ENCODE results near the gene FBXW2. TPM values are rescaled to one million over a fixed set of nuclear protein-coding genes. Genes with fewer than 3 reads are reported as not detected.

Gene FBXW2
- total RNA-seq, 1 experiment from 2014 or later = 46.0 TPM

DNA sequence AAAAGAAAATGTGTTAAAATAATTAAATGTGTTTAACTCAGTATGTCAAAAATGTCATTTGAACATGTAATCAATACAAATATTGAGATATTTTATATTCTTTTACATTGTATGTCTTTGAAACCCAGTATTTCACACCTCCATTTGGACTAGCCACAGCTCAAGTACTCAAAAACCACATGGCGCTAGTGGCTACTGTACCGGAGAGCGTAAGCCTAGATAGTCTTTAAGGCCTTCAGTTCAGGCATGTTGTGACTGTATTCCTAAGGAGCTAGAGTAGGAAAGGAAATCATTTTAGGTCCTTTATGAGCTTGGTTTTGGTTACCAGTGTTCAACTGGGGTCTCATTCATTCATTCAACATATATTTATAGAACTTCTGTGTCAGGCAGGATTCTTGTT is 12.8 kb downstream of the FBXW2 start:
- TF ChIP-seq, protein P1, sequence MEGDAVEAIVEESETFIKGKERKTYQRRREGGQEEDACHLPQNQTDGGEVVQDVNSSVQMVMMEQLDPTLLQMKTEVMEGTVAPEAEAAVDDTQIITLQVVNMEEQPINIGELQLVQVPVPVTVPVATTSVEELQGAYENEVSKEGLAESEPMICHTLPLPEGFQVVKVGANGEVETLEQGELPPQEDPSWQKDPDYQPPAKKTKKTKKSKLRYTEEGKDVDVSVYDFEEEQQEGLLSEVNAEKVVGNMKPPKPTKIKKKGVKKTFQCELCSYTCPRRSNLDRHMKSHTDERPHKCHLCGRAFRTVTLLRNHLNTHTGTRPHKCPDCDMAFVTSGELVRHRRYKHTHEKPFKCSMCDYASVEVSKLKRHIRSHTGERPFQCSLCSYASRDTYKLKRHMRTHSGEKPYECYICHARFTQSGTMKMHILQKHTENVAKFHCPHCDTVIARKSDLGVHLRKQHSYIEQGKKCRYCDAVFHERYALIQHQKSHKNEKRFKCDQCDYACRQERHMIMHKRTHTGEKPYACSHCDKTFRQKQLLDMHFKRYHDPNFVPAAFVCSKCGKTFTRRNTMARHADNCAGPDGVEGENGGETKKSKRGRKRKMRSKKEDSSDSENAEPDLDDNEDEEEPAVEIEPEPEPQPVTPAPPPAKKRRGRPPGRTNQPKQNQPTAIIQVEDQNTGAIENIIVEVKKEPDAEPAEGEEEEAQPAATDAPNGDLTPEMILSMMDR (IDR thresholded peaks at IDR 0.05) = no peak
- TF ChIP-seq, protein P2, sequence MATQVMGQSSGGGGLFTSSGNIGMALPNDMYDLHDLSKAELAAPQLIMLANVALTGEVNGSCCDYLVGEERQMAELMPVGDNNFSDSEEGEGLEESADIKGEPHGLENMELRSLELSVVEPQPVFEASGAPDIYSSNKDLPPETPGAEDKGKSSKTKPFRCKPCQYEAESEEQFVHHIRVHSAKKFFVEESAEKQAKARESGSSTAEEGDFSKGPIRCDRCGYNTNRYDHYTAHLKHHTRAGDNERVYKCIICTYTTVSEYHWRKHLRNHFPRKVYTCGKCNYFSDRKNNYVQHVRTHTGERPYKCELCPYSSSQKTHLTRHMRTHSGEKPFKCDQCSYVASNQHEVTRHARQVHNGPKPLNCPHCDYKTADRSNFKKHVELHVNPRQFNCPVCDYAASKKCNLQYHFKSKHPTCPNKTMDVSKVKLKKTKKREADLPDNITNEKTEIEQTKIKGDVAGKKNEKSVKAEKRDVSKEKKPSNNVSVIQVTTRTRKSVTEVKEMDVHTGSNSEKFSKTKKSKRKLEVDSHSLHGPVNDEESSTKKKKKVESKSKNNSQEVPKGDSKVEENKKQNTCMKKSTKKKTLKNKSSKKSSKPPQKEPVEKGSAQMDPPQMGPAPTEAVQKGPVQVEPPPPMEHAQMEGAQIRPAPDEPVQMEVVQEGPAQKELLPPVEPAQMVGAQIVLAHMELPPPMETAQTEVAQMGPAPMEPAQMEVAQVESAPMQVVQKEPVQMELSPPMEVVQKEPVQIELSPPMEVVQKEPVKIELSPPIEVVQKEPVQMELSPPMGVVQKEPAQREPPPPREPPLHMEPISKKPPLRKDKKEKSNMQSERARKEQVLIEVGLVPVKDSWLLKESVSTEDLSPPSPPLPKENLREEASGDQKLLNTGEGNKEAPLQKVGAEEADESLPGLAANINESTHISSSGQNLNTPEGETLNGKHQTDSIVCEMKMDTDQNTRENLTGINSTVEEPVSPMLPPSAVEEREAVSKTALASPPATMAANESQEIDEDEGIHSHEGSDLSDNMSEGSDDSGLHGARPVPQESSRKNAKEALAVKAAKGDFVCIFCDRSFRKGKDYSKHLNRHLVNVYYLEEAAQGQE (IDR thresholded peaks at IDR 0.05; ENCODE audit: insufficient read depth in 1 of 2, low read depth in 2 of 2, low read length in 1 of 2) = no peak
- no peak for TF ChIP-seq SIN3A (IDR thresholded peaks at IDR 0.05; ENCODE audit: borderline replicate concordance, insufficient read depth, low read depth, low read length)

DNA sequence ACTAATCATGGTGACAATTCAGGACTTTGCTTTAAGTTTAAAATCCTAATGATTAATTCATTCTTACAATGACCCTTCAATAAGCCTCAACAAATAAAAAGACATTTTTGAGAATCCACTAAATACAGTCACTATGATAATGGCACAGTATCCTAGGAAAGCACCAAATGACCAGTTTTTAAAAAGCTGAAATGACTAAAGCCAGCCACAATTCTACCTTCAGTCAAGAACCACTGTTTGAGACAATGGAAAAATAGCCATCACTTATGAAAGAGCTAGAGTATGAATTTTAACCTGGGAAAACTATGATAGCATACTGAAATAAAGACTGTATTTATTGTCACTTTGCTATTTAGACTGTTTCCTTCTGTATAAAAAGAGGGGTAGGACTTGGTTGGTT is 14.0 kb downstream of the FBXW2 start:
- ChIA-PET CTCF (interaction anchor here (0.6 kb wide), 1 partner anchor 109 kb away, joined by 8 read pairs; no protein-coding TSS in a partner anchor), POLR2A (interaction anchor here (0.6 kb wide), 1 partner anchor 198 kb away, joined by 8 read pairs; no protein-coding TSS in a partner anchor)
- Histone ChIP-seq H3K4me3 (ENCODE audit: low read depth in 2 of 2, low read length in 2 of 2) (no peak overlapping the region), H3K27me3 (ENCODE audit: control insufficient read depth, insufficient read depth, low read length) (no peaks in the 10 kb centered on the region), H3K27ac (ENCODE audit: low read length) (no peak overlapping the region), H3K36me3 (ENCODE audit: control insufficient read depth, insufficient read depth, low read length) (peaks cover 8% of the 10 kb centered on the region), H3K9me3 (ENCODE audit: control insufficient read depth, insufficient read depth, low read depth, low read length) (no peaks in the 10 kb centered on the region), H3K4me1 (ENCODE audit: control insufficient read depth, insufficient read depth, low read length) (no peaks in the 10 kb centered on the region)
- no peak for DNase-seq (ENCODE audit: low read depth, low spot score)
- intact Hi-C loops (cut with micrococcal nuclease; ENCODE audit: unreplicated experiment) = no loop called here
- no peak for ATAC-seq
- TF ChIP-seq, protein P1 (IDR thresholded peaks at IDR 0.05) = no peak
- TF ChIP-seq TCF7L2 (IDR thresholded peaks at IDR 0.05; ENCODE audit: low read depth, low read length) = no peak
- no peak for TF ChIP-seq POLR2AphosphoS5 (IDR thresholded peaks at IDR 0.05; ENCODE audit: low read depth, low read length)
- no peak for TF ChIP-seq SIN3A (IDR thresholded peaks at IDR 0.05; ENCODE audit: borderline replicate concordance, insufficient read depth, low read depth, low read length)
- TF ChIP-seq, protein P2 (IDR thresholded peaks at IDR 0.05; ENCODE audit: insufficient read depth in 1 of 2, low read depth in 2 of 2, low read length in 1 of 2) = no peak
- in situ Hi-C loops (cut with HindIII; ENCODE audit: low pct_unique_long_range_greater_than_20kb, low sequenced_read_pairs) = no loop called here
- BruUV-seq (replicated peaks) = no TSS peak

More for the DNA sequence above, 12.8 kb downstream of the FBXW2 start:
- intact Hi-C loops (cut with micrococcal nuclease; ENCODE audit: unreplicated experiment) = no loop called here
- BruUV-seq (replicated peaks) = TSS peak; percentile 31
- H3K4me3 ChIP-seq (ENCODE audit: low read depth in 2 of 2, low read length in 2 of 2) = no peak overlapping the region
- H3K36me3 ChIP-seq (ENCODE audit: control insufficient read depth, insufficient read depth, low read length) = peaks cover 8% of the 10 kb centered on the region
- no peak for ATAC-seq
- CTCF ChIA-PET = no interaction called here
- DNase-seq (ENCODE audit: low read depth, low spot score) = no peak
- H3K4me1 ChIP-seq (ENCODE audit: control insufficient read depth, insufficient read depth, low read length) = no peaks in the 10 kb centered on the region
- POLR2A ChIA-PET = no interaction called here
- no peaks in the 10 kb centered on the region for H3K27me3 ChIP-seq (ENCODE audit: control insufficient read depth, insufficient read depth, low read length)
- H3K9me3 ChIP-seq (ENCODE audit: control insufficient read depth, insufficient read depth, low read depth, low read length) = no peaks in the 10 kb centered on the region
- in situ Hi-C loops (cut with HindIII; ENCODE audit: low pct_unique_long_range_greater_than_20kb, low sequenced_read_pairs) = no loop called here
- H3K27ac ChIP-seq (ENCODE audit: low read length) = no peak overlapping the region
